HEK293 (cell line): ENCODE results near the gene FBXO3.

Experiments used
- CTCF ChIA-PET: fragments of 350-600 bp; formaldehyde crosslinking; extraction: SDS; loops from one replicate; lab custom pipeline; 2021; ENCODE audit warnings: antibody characterized with exemption; lab: Yijun Ruan, JAX
- POLR2A ChIA-PET: fragments of 300-600 bp; formaldehyde crosslinking; extraction: SDS; loops from one replicate; lab custom pipeline; 2020; ENCODE audit warnings: antibody characterized with exemption, inconsistent platforms; lab: Yijun Ruan, JAX
- H3K27ac ChIP-seq: fragments of 200-500 bp; sonication (Bioruptor generic); 2 replicates; pipeline ENCODE4 v1.5.1; 2014; ENCODE audit warnings: low read depth, low read length, control low read depth, inconsistent platforms; ENCODE audit errors: extremely low read depth
- H3K36me3 ChIP-seq, 2 experiments: fragments of 200-500 bp in 1 of 2; sonication (Bioruptor generic) in 1 of 2; 1 replicate in 1 of 2; 2 replicates in 1 of 2; pipeline ENCODE4 v1.5.1; 2014 to 2017; ENCODE audit warnings: inconsistent platforms in 2 of 2, low read length in 2 of 2; ENCODE audit not compliant: control insufficient read depth in 2 of 2, insufficient read depth in 1 of 2
- H3K4me1 ChIP-seq: fragments of 200-500 bp; sonication (Bioruptor generic); 2 replicates; pipeline ENCODE4 v1.5.1; 2014; ENCODE audit warnings: mild to moderate bottlenecking, low read length, inconsistent platforms; ENCODE audit not compliant: control insufficient read depth, insufficient read depth
- H3K4me3 ChIP-seq: 2 replicates; pipeline ENCODE4 v1.5.1; 2011; ENCODE audit warnings: low read depth, mild to moderate bottlenecking, control low read depth, low read length, moderate library complexity
- H3K9me3 ChIP-seq: fragments of 200-500 bp; sonication (Bioruptor generic); 2 replicates; pipeline ENCODE4 v1.5.1; 2014; ENCODE audit warnings: low read depth, low read length, inconsistent platforms; ENCODE audit not compliant: control insufficient read depth, insufficient read depth
- GLIS2 ChIP-seq: fragments of 450-650 bp; formaldehyde crosslinking; IDR thresholded peaks from 2 replicates; pipeline ENCODE4 v1.5.1; 2016; ENCODE audit warnings: missing biosample characterization, missing genetic modification characterization
- HOXD13 ChIP-seq: sonication (generic); formaldehyde crosslinking; IDR thresholded peaks from 2 replicates; pipeline ENCODE4 v1.8.0; 2022; ENCODE audit warnings: missing genetic modification reagents, borderline replicate concordance
- KLF9 ChIP-seq: fragments of 450-650 bp; formaldehyde crosslinking; IDR thresholded peaks from 2 replicates; pipeline ENCODE4 v1.5.1; 2016; ENCODE audit warnings: missing biosample characterization, missing genetic modification characterization, low read depth
- SALL2 ChIP-seq: fragments of 450-650 bp; formaldehyde crosslinking; IDR thresholded peaks from 2 replicates; pipeline ENCODE4 v1.5.0; 2017; ENCODE audit warnings: missing biosample characterization, mild to moderate bottlenecking, missing genetic modification characterization, borderline replicate concordance
- YY1 ChIP-seq: fragments of 450-650 bp; formaldehyde crosslinking; IDR thresholded peaks from 2 replicates; pipeline ENCODE4 v1.5.1; 2018; ENCODE audit warnings: missing biosample characterization, missing genetic modification characterization
- ZFP69B ChIP-seq: fragments of 450-650 bp; formaldehyde crosslinking; IDR thresholded peaks from 2 replicates; pipeline ENCODE4 v1.5.1; 2016; ENCODE audit warnings: missing biosample characterization, missing genetic modification characterization
- ZNF184 ChIP-seq: fragments of 450-650 bp; IDR thresholded peaks from 2 replicates; pipeline ENCODE4 v1.5.1; 2018; ENCODE audit warnings: missing biosample characterization, mild to moderate bottlenecking, missing genetic modification characterization
- ZNF214 ChIP-seq: fragments of 450-650 bp; formaldehyde crosslinking; IDR thresholded peaks from 2 replicates; pipeline ENCODE4 v1.5.1; 2017; ENCODE audit warnings: missing biosample characterization, mild to moderate bottlenecking, missing genetic modification characterization, borderline replicate concordance
- ZNF248 ChIP-seq: fragments of 450-650 bp; formaldehyde crosslinking; IDR thresholded peaks from 2 replicates; pipeline ENCODE4 v1.5.1; 2017; ENCODE audit warnings: missing biosample characterization, missing genetic modification characterization
- ZNF433 ChIP-seq: fragments of 450-650 bp; formaldehyde crosslinking; IDR thresholded peaks from 2 replicates; pipeline ENCODE4 v1.5.1; 2016; ENCODE audit warnings: missing biosample characterization, missing genetic modification characterization, low read depth
- ZNF549 ChIP-seq: fragments of 450-650 bp; IDR thresholded peaks from 2 replicates; pipeline ENCODE4 v1.5.1; 2018; ENCODE audit warnings: missing biosample characterization, missing genetic modification characterization, mild to moderate bottlenecking, inconsistent platforms, moderate library complexity
- ZNF701 ChIP-seq: fragments of 450-650 bp; formaldehyde crosslinking; IDR thresholded peaks from 2 replicates; pipeline ENCODE4 v1.5.1; 2016; ENCODE audit warnings: missing biosample characterization, missing genetic modification characterization
- ZSCAN30 ChIP-seq: fragments of 450-650 bp; IDR thresholded peaks from 2 replicates; pipeline ENCODE4 v1.5.1; 2018; ENCODE audit warnings: missing biosample characterization, mild to moderate bottlenecking, missing genetic modification characterization, moderate library complexity
- TF ChIP-seq, protein P1 (sequence below): fragments of 450-650 bp; formaldehyde crosslinking; IDR thresholded peaks from 2 replicates; pipeline ENCODE4 v1.5.1; 2017; ENCODE audit warnings: missing biosample characterization, missing genetic modification characterization
- TF ChIP-seq, protein P2 (sequence below): fragments of 450-650 bp; IDR thresholded peaks from 2 replicates; pipeline ENCODE4 v1.5.1; 2018; ENCODE audit warnings: missing biosample characterization, missing genetic modification characterization
- TF ChIP-seq, protein P3 (sequence below): fragments of 450-650 bp; formaldehyde crosslinking; IDR thresholded peaks from 2 replicates; pipeline ENCODE4 v1.5.1; 2016; ENCODE audit warnings: missing biosample characterization, missing genetic modification characterization
- TF ChIP-seq, protein P4 (sequence below): fragments of 450-650 bp; formaldehyde crosslinking; IDR thresholded peaks from 2 replicates; pipeline ENCODE4 v1.5.1; 2017; ENCODE audit warnings: missing biosample characterization, missing genetic modification characterization
- TF ChIP-seq, protein P5 (sequence below): fragments of 450-650 bp; formaldehyde crosslinking; IDR thresholded peaks from 2 replicates; pipeline ENCODE4 v1.5.1; 2016; ENCODE audit warnings: missing biosample characterization, missing genetic modification characterization
- TF ChIP-seq, protein P6 (sequence below): fragments of 450-650 bp; formaldehyde crosslinking; IDR thresholded peaks from 2 replicates; pipeline ENCODE4 v1.5.1; 2016; ENCODE audit warnings: missing biosample characterization, missing genetic modification characterization

FBXO3 gene

DNA sequence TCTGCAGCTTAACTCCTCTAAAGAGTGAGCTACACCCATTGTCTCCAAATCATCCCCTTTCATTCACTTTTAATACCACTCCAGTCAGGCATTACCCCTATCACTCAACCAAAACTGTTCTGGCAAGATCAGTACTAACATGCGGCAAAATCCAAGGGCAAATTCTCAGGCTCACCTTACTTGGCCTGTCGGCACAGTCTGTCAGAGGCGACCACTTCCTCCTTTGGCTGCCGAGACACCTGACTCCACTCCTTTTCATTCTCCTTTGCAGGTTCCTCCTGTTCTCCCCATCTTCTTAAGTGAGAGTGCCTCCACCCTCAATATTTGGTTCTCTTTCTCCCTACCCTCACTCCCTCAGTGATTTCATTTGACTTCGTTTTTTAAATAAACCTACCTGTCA, 77.9 kb downstream of the FBXO3 start:
- ChIA-PET CTCF (no interaction called here), POLR2A (no interaction called here)
- Histone ChIP-seq H3K4me3 (no peak overlapping the region), H3K4me1 (peaks cover 3% of the 10 kb centered on the region; the same call in 1 of the 2 replicates), H3K9me3 (no peaks in the 10 kb centered on the region), H3K36me3 (no peaks in the 10 kb centered on the region), H3K27ac (no peak overlapping the region)
- TF ChIP-seq, protein P1, sequence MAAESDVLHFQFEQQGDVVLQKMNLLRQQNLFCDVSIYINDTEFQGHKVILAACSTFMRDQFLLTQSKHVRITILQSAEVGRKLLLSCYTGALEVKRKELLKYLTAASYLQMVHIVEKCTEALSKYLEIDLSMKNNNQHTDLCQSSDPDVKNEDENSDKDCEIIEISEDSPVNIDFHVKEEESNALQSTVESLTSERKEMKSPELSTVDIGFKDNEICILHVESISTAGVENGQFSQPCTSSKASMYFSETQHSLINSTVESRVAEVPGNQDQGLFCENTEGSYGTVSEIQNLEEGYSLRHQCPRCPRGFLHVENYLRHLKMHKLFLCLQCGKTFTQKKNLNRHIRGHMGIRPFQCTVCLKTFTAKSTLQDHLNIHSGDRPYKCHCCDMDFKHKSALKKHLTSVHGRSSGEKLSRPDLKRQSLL (tag by site-specific recombination) = no peak
- TF ChIP-seq KLF9 (no peak), GLIS2 (tag by site-specific recombination) (no peak), ZNF549 (tag by site-specific recombination) (no peak), SALL2 (tag by site-specific recombination) (no peak), ZSCAN30 (no peak), HOXD13 (CRISPR knock-in tag) (no peak)
- TF ChIP-seq, protein P2, sequence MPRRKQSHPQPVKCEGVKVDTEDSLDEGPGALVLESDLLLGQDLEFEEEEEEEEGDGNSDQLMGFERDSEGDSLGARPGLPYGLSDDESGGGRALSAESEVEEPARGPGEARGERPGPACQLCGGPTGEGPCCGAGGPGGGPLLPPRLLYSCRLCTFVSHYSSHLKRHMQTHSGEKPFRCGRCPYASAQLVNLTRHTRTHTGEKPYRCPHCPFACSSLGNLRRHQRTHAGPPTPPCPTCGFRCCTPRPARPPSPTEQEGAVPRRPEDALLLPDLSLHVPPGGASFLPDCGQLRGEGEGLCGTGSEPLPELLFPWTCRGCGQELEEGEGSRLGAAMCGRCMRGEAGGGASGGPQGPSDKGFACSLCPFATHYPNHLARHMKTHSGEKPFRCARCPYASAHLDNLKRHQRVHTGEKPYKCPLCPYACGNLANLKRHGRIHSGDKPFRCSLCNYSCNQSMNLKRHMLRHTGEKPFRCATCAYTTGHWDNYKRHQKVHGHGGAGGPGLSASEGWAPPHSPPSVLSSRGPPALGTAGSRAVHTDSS (tag by site-specific recombination) = no peak
- TF ChIP-seq, protein P3, sequence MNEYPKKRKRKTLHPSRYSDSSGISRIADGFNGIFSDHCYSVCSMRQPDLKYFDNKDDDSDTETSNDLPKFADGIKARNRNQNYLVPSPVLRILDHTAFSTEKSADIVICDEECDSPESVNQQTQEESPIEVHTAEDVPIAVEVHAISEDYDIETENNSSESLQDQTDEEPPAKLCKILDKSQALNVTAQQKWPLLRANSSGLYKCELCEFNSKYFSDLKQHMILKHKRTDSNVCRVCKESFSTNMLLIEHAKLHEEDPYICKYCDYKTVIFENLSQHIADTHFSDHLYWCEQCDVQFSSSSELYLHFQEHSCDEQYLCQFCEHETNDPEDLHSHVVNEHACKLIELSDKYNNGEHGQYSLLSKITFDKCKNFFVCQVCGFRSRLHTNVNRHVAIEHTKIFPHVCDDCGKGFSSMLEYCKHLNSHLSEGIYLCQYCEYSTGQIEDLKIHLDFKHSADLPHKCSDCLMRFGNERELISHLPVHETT = no peak

DNA sequence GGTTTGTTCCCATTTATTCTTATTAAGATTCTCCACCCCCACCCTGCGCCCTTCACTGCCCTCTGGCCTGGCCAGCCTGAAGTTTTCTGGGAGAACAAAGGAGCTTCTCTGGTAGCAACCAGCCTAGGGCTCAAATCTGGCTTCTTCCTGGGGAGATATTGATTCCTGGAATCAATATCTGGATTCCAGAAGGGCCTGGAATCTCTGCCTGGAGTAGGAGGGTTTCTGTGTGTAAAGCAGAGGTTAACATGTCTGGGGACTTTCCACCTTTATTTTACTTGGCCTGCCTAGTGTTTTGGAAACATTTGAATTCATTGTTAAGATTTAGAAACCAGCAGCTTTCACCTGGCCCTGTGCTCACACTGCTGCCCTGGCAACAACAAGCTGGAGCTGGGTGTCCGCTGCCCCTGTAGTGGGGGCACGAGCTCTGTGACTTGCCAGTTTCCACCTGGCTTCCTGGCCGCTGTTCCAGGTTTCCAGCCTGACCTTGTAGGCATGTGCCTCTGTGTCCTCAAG, 79.2 kb downstream of the FBXO3 start:
- ChIA-PET CTCF (interaction anchor here (0.6 to 1.4 kb wide), 3 partner anchors 21 to 562 kb away, joined by 3 to 5 read pairs (median 3); no protein-coding TSS in a partner anchor), POLR2A (no interaction called here)
- TF ChIP-seq ZNF248 (tag by site-specific recombination) (no peak), ZNF433 (tag by site-specific recombination) (no peak), ZFP69B (tag by site-specific recombination) (no peak), ZNF701 (no peak), ZNF214 (tag by site-specific recombination) (no peak), ZNF184 (no peak), YY1 (tag by site-specific recombination) (no peak), KLF9 (no peak)
- TF ChIP-seq, protein P4, sequence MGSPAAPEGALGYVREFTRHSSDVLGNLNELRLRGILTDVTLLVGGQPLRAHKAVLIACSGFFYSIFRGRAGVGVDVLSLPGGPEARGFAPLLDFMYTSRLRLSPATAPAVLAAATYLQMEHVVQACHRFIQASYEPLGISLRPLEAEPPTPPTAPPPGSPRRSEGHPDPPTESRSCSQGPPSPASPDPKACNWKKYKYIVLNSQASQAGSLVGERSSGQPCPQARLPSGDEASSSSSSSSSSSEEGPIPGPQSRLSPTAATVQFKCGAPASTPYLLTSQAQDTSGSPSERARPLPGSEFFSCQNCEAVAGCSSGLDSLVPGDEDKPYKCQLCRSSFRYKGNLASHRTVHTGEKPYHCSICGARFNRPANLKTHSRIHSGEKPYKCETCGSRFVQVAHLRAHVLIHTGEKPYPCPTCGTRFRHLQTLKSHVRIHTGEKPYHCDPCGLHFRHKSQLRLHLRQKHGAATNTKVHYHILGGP = no peak
- TF ChIP-seq, protein P5, sequence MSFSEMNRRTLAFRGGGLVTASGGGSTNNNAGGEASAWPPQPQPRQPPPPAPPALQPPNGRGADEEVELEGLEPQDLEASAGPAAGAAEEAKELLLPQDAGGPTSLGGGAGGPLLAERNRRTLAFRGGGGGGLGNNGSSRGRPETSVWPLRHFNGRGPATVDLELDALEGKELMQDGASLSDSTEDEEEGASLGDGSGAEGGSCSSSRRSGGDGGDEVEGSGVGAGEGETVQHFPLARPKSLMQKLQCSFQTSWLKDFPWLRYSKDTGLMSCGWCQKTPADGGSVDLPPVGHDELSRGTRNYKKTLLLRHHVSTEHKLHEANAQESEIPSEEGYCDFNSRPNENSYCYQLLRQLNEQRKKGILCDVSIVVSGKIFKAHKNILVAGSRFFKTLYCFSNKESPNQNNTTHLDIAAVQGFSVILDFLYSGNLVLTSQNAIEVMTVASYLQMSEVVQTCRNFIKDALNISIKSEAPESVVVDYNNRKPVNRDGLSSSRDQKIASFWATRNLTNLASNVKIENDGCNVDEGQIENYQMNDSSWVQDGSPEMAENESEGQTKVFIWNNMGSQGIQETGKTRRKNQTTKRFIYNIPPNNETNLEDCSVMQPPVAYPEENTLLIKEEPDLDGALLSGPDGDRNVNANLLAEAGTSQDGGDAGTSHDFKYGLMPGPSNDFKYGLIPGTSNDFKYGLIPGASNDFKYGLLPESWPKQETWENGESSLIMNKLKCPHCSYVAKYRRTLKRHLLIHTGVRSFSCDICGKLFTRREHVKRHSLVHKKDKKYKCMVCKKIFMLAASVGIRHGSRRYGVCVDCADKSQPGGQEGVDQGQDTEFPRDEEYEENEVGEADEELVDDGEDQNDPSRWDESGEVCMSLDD (tag by site-specific recombination) = no peak
- TF ChIP-seq, protein P6, sequence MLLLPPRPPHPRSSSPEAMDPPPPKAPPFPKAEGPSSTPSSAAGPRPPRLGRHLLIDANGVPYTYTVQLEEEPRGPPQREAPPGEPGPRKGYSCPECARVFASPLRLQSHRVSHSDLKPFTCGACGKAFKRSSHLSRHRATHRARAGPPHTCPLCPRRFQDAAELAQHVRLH = no peak
- H3K9me3 ChIP-seq = no peaks in the 10 kb centered on the region
- peaks cover 3% of the 10 kb centered on the region for H3K4me1 ChIP-seq
- no peaks in the 10 kb centered on the region for H3K36me3 ChIP-seq
- H3K27ac ChIP-seq = no peak overlapping the region
- H3K4me3 ChIP-seq = no peak overlapping the region
